ENCODE data around the gene CST5. TPM values are rescaled to one million over a fixed set of nuclear protein-coding genes. Genes with fewer than 3 reads are reported as not detected.
"Not testable (repeated sequence)": the region's sequence is repeated elsewhere in the genome, so short reads cannot be mapped to it uniquely, and the experiment has no call there.

The CST5 gene
- total and polyA plus RNA-seq, 2 experiments from 2014 or later, result 0.56 TPM; not detected in 1

DNA sequence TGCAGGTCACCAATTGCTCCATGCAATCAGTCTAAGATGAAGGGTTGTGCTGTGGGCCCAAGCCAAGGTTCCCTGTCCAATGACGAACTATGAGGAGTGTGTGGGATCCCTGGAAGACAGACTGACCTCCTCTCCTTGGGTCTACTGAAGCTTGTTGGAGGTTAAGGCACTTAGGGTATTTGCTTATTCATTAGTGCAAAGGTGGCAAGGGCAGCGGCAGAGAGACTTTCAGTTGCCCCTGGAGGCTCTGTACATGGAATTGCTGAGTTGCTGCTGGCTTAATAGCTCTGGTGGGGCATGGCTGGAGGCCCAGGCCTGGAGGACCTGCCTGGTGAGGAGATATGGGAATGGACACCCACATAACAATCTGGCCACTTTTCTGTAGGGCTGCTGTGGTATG, 29.8 kb upstream of the CST5 start:
- Histone ChIP-seq H3K27ac (no peak overlapping the region), H3K4me3 (no peak overlapping the region), H3K27me3 (no peaks in the 10 kb centered on the region), H3K36me3 (no peaks in the 10 kb centered on the region), H3K4me1 (ENCODE audit: low read depth) (no peaks in the 10 kb centered on the region), H3K9me3 (ENCODE audit: low read depth) (no peaks in the 10 kb centered on the region)
- TF ChIP-seq, protein P1, sequence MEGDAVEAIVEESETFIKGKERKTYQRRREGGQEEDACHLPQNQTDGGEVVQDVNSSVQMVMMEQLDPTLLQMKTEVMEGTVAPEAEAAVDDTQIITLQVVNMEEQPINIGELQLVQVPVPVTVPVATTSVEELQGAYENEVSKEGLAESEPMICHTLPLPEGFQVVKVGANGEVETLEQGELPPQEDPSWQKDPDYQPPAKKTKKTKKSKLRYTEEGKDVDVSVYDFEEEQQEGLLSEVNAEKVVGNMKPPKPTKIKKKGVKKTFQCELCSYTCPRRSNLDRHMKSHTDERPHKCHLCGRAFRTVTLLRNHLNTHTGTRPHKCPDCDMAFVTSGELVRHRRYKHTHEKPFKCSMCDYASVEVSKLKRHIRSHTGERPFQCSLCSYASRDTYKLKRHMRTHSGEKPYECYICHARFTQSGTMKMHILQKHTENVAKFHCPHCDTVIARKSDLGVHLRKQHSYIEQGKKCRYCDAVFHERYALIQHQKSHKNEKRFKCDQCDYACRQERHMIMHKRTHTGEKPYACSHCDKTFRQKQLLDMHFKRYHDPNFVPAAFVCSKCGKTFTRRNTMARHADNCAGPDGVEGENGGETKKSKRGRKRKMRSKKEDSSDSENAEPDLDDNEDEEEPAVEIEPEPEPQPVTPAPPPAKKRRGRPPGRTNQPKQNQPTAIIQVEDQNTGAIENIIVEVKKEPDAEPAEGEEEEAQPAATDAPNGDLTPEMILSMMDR (IDR thresholded peaks at IDR 0.05; ENCODE audit: low read depth, low read length), result no peak
- DNase-seq (ENCODE audit: low read depth in 1 of 2, low spot score in 1 of 2), result no peak

DNA sequence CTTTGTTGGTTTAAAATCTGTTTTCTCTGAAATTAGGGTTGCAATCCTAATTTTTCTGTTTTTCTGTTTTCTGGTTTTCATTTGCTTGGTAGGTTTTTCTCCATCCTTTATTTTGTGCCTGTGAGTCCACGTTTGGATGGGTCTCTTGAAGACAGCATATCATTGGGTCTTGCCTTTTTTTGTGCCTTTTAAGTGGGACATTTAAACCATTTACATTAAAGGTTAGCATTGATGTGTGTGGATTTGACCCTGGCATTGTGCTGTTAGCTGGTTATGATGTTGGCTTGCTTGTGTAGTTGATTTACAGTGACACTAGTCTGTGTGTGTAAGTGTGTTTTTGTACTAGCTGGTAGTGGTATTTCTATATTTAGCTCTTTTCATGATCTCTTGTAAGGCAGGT, 28.0 kb upstream of the CST5 start:
- Histone ChIP-seq H3K27ac (no peak overlapping the region), H3K4me3 (no peak overlapping the region)
- TF ChIP-seq, protein P1 (IDR thresholded peaks at IDR 0.05; ENCODE audit: low read depth, low read length), result no peak

DNA sequence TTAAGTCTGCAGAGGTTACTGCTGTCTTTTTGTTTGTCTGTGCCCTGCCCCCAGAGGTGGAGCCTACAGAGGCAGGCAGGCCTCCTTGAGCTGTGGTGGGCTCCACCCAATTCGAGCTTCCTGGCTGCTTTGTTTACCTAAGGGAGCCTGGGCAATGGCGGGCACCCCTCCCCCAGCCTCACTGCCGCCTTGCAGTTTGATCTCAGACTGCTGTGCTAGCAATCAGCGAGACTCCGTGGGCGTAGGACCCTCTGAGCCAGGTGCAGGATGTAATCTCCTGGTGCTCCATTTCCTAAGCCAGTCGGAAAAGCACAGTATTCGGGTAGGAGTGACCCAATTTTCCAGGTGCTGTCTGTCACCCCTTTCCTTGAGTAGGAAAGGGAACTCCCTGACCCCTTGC, 22.8 kb upstream of the CST5 start:
- H3K36me3 ChIP-seq; H3K4me1 ChIP-seq (ENCODE audit: low read depth); H3K27me3 ChIP-seq; H3K4me3 ChIP-seq; H3K27ac ChIP-seq; H3K9me3 ChIP-seq (ENCODE audit: low read depth); DNase-seq (ENCODE audit: low read depth in 1 of 2, low spot score in 1 of 2): not testable (repeated sequence)

More for the DNA sequence above, 28.0 kb upstream of the CST5 start:
- Histone ChIP-seq H3K36me3 (no peaks in the 10 kb centered on the region), H3K4me1 (ENCODE audit: low read depth) (no peaks in the 10 kb centered on the region), H3K9me3 (ENCODE audit: low read depth) (no peaks in the 10 kb centered on the region), H3K27me3 (no peaks in the 10 kb centered on the region)
- no peak for DNase-seq (ENCODE audit: low read depth in 1 of 2, low spot score in 1 of 2)

DNA sequence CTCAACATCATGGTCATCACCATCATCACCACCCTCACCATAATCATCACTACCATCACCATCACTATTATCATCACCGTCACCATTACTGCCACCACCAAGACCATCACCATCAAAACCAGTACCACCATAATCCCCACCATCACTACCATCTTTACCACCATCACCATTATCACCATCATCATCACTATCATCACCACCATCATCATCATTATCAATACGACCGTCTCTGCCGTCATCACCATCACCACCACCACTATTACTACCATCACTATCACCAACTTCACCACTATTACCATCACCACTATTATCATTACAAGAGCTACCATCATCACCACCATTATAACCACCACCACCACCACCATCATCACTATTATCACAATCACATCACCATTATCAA, 11.3 kb upstream of the CST5 start:
- H3K27me3 ChIP-seq; H3K4me1 ChIP-seq (ENCODE audit: low read depth); DNase-seq (ENCODE audit: low read depth in 1 of 2, low spot score in 1 of 2); H3K36me3 ChIP-seq; H3K27ac ChIP-seq; H3K9me3 ChIP-seq (ENCODE audit: low read depth); H3K4me3 ChIP-seq: not testable (repeated sequence)

DNA sequence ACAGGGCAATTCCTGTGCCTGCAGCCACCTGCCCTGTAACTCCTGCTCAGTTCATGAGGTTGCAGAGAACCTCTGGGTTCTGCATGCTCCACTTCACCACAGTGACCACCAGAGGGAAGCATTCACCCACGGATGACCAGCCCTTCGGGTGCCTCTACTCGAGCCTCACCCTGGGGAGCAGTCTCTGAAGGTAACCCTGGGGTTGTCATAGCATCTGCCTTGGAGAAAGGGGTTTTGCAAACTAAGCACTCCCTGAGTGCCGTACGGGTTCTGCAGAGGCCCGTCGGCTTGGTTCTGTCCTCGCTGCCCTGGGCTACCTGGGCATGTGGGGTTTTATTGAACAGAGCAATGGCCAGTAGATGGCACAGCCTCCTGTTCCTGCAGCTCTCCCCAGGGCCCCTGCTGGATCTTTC, 10.2 kb upstream of the CST5 start:
- no peaks in the 10 kb centered on the region for H3K36me3 ChIP-seq
- TF ChIP-seq, protein P1 (IDR thresholded peaks at IDR 0.05; ENCODE audit: low read depth, low read length), result peak; percentile 75
- H3K4me1 ChIP-seq (ENCODE audit: low read depth), result no peaks in the 10 kb centered on the region
- H3K9me3 ChIP-seq (ENCODE audit: low read depth), result no peaks in the 10 kb centered on the region
- H3K27me3 ChIP-seq, result no peaks in the 10 kb centered on the region
- peak; percentile 64 to 76 for DNase-seq (ENCODE audit: low read depth in 1 of 2, low spot score in 1 of 2)
- no peak overlapping the region for H3K27ac ChIP-seq
- H3K4me3 ChIP-seq, result no peak overlapping the region

DNA sequence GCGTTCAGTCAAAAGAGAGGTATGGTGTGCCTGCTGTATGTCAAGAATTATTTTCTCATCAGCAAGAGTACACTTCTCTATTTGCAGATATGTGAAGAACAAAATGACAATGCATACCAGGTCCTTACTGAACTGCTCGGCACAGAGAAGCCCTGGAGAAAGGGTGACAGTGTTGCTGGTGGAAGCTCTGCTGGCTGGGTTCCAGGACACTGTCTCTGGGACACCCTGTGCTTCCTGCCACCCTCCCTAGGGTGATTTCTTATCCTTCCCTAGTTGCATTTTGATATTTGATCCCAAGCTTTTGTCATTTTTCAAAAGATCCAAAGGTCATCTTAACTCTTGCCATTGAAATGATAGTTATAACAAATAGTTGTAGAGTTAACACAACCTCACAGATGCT, 8.3 kb upstream of the CST5 start:
- Histone ChIP-seq H3K27me3 (no peaks in the 10 kb centered on the region), H3K36me3 (no peaks in the 10 kb centered on the region), H3K27ac (no peak overlapping the region), H3K4me3 (no peak overlapping the region), H3K9me3 (ENCODE audit: low read depth) (no peaks in the 10 kb centered on the region), H3K4me1 (ENCODE audit: low read depth) (no peaks in the 10 kb centered on the region)
- DNase-seq (ENCODE audit: low read depth in 1 of 2, low spot score in 1 of 2), result no peak
- TF ChIP-seq, protein P1 (IDR thresholded peaks at IDR 0.05; ENCODE audit: low read depth, low read length), result no peak

DNA sequence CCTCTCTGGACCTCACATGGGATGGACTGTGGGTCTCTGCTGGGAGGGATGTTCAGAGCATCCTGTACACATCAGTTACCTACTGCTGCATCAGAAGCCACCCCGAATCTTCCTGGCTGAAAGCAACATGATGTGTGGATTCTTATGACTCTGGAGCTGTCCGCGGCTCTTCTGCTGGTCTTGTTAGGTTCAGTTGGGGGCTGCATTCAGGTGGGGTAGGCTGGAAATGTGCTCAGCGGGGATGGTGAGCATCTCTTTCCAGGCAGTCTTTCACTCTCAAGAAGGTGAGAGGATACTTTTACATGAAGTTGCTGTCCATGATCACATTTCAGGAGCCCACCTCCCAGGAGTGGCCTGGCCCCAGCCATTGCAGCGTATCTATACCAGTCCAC, 5.2 kb upstream of the CST5 start:
- TF ChIP-seq, protein P1 (IDR thresholded peaks at IDR 0.05; ENCODE audit: low read depth, low read length), result no peak
- Histone ChIP-seq H3K4me1 (ENCODE audit: low read depth) (no peaks in the 10 kb centered on the region), H3K36me3 (no peaks in the 10 kb centered on the region), H3K4me3 (no peak overlapping the region), H3K9me3 (ENCODE audit: low read depth) (no peaks in the 10 kb centered on the region), H3K27me3 (no peaks in the 10 kb centered on the region), H3K27ac (no peak overlapping the region)
- no peak for DNase-seq (ENCODE audit: low read depth in 1 of 2, low spot score in 1 of 2)
